Type B pancreatic cell (in vitro differentiated cells): ENCODE data around the gene PNKP. TPM values are rescaled to one million over a fixed set of nuclear protein-coding genes. Genes with fewer than 3 reads are reported as not detected.

Experiments
- DNase-seq: peaks from one replicate; pipeline ENCODE4 v3.0.0; 2021; ENCODE audit warnings: mixed read lengths; ENCODE audit not compliant: unreplicated experiment; ENCODE audit errors: extremely low spot score
- H3K27ac Mint-ChIP-seq: 2 replicates; pipeline ENCODE4 v1.8.0; 2021; ENCODE audit warnings: mild to moderate bottlenecking, mixed read lengths
- H3K27me3 Mint-ChIP-seq: 2 replicates; pipeline ENCODE4 v1.8.0; 2021; ENCODE audit warnings: mixed read lengths
- H3K36me3 Mint-ChIP-seq: 2 replicates; pipeline ENCODE4 v1.8.0; 2021; ENCODE audit warnings: mixed read lengths
- H3K4me1 Mint-ChIP-seq: one replicate; pipeline ENCODE4 v1.8.0; 2021; ENCODE audit warnings: mixed read lengths; ENCODE audit not compliant: unreplicated experiment
- H3K4me3 Mint-ChIP-seq: 2 replicates; pipeline ENCODE4 v1.8.0; 2021; ENCODE audit warnings: mild to moderate bottlenecking, mixed read lengths
- H3K9me3 Mint-ChIP-seq: 2 replicates; pipeline ENCODE4 v1.8.0; 2021; ENCODE audit warnings: mixed read lengths
- total RNA-seq: library from RNA; stranded (reverse); gene quantifications from 2 replicates; pipeline ENCODE4 v1.2.1, GENCODE V29; 2021; ENCODE audit warnings: low replicate concordance
- TF ChIP-seq, protein P1 (sequence below): fragments of 200-600 bp; sonication (generic); conservative IDR thresholded peaks from 2 replicates; pipeline ENCODE4 v1.5.0; 2021; ENCODE audit warnings: antibody characterized with exemption, mild to moderate bottlenecking

PNKP gene
- total RNA-seq, 1 donor from 2014 or later, result 125 TPM

DNA sequence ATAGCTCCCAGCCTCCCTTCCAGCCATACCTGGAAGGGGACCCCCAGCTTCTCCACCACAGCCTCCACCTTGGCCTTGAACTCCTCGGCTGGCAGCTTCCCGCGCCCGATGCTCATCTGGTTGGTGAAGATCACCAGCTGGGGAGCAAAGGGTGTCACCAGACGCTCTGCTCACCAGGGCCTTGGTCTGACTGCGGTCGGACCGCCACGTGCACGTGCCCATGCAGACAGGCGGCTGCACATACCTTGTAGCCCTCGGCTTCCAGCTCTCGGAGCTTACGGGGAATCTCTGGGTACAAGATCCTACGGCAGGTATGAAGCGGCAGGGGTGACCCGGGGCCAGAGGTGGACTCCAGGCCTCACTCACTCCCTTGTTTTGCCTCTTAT, 3.4 kb downstream of the PNKP start:
- H3K4me3 Mint-ChIP-seq, result peak overlapping the region; percentile 31
- H3K9me3 Mint-ChIP-seq, result no peaks in the 10 kb centered on the region
- no peak for DNase-seq
- H3K36me3 Mint-ChIP-seq, result peaks cover 9% of the 10 kb centered on the region
- TF ChIP-seq, protein P1, sequence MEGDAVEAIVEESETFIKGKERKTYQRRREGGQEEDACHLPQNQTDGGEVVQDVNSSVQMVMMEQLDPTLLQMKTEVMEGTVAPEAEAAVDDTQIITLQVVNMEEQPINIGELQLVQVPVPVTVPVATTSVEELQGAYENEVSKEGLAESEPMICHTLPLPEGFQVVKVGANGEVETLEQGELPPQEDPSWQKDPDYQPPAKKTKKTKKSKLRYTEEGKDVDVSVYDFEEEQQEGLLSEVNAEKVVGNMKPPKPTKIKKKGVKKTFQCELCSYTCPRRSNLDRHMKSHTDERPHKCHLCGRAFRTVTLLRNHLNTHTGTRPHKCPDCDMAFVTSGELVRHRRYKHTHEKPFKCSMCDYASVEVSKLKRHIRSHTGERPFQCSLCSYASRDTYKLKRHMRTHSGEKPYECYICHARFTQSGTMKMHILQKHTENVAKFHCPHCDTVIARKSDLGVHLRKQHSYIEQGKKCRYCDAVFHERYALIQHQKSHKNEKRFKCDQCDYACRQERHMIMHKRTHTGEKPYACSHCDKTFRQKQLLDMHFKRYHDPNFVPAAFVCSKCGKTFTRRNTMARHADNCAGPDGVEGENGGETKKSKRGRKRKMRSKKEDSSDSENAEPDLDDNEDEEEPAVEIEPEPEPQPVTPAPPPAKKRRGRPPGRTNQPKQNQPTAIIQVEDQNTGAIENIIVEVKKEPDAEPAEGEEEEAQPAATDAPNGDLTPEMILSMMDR, result no peak
- H3K4me1 Mint-ChIP-seq, result peaks cover 27% of the 10 kb centered on the region
- no peaks in the 10 kb centered on the region for H3K27me3 Mint-ChIP-seq
- no peak overlapping the region for H3K27ac Mint-ChIP-seq

DNA sequence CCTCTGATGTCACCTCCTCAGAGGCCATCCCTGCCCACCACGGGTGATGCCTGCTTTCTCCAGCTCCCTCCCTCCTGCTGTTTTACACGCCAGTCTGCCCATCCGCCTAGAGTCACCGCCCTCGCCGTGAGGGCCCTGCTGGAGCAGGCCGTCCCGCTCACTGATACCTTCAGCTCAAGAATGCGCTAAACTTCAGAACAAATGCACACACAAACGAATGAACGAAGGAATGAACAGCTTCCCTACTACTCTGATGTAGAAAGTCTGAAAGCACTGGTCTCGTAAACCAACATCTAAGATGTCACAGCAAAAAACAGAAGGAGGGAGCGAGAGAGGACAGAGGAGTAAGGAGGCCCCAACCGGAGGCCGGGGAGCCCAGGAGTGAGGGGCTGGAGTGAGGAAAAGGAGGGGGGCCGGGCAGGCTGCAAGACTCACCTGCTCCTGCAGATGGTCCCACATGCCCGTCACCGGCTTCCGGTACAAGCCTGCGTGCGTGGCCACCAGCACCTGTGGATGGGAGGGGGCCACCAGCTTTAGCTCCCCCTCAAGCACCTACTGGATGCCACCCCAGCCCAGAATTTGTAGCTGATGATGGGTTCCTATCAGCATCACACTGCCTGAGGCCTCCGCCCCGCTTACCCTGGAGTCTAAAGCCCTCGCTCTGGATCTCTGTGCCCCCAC, 4.0 kb downstream of the PNKP start:
- no peaks in the 10 kb centered on the region for H3K27me3 Mint-ChIP-seq
- no peak for DNase-seq
- peaks cover 11% of the 10 kb centered on the region for H3K36me3 Mint-ChIP-seq
- H3K4me1 Mint-ChIP-seq, result peaks cover 27% of the 10 kb centered on the region
- H3K9me3 Mint-ChIP-seq, result no peaks in the 10 kb centered on the region
- H3K4me3 Mint-ChIP-seq, result peak overlapping the region; percentile 29
- peak overlapping the region; percentile 53 for H3K27ac Mint-ChIP-seq
- TF ChIP-seq, protein P1, result no peak

DNA sequence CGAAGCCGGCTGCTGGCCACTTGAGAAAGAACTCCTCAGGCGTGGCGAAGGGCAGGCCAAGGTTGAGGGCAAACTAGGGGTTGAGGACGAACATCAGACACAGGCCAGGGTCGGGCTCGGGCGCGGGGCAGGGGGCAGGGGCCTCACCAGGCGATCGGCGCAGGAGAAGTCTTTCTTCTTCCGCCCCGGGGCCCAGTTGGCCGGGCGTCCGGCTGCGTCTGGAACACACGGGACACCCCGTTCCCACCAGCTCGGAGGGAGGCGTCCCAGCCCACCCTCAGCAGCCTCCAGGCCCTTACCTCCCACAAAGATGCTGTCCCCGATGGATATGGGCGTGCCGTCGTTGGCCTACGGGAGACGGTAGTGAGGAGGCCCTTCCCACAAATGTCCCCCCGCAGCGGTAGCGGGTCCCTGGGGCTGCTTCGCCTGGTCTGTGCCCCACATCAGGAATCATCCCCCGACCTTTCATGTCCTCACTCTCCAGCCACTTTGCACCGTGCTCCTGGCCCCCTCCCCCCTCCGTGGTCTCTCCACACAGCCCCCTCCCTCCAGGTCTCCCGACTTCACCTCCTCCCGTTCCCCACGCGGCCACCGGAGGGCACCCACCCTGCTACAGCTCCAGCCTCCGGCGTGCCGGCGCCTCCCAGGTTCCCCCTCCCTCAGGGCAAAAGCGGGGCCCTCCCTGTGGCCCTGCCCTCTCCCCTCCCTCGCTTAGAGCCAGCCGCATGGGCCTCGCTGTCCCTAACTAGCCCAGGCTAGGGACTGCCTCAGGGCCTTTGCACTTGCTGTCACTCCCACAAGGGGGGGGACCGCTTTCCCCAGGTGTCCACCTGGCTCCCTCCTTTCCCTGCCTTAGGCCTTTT, 4.8 kb downstream of the PNKP start:
- no peak for DNase-seq
- TF ChIP-seq, protein P1, result peak; percentile 60
- H3K36me3 Mint-ChIP-seq, result peaks cover 11% of the 10 kb centered on the region
- peaks cover 26% of the 10 kb centered on the region for H3K4me1 Mint-ChIP-seq
- no peaks in the 10 kb centered on the region for H3K9me3 Mint-ChIP-seq
- H3K27me3 Mint-ChIP-seq, result no peaks in the 10 kb centered on the region
- H3K27ac Mint-ChIP-seq, result peak overlapping the region; percentile 53
- peak overlapping the region; percentile 29 for H3K4me3 Mint-ChIP-seq

DNA sequence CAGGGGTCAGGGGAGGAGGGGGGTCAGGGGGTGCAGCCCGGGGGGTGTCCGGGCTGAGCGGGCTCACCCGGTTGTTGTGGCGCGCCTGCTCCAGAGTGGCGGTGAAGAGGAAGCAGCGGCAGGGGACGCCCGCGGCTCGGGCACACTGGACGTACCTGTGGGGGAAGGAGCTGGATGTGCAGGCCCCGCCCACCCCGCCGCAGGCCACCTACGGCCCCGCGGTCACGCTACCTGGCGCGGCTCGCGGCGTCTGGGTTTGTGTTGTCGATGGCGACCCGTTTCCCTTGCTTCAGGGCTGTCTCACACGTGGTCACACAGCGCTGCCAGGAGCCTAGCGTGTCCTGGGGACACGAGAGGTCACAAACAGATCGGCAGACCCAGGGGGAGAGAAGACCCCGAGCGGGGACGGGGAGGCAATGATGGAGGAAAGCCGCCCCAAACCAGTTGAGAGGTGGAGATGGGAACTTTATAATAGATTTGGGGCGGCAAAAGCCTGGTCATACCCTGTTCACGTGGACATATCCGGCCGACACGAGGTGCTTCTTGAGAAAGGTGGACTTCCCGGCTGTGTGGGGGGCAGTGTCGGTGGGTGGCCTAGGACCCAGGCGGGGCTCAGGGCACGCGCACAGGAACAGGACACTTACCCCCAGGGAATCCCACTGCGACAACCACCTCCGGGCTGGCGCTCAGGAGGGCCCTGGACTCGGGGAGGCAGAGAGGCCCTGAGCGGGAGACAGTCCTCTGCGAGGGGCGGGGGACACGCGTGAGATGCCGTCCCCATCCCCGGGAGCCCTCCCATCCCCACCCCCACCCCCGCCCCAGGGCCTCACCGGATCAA, 5.6 kb downstream of the PNKP start:
- no peak for DNase-seq
- Mint-ChIP-seq H3K27me3 (no peaks in the 10 kb centered on the region), H3K36me3 (peaks cover 11% of the 10 kb centered on the region), H3K4me3 (no peak overlapping the region), H3K9me3 (no peaks in the 10 kb centered on the region), H3K4me1 (peaks cover 20% of the 10 kb centered on the region), H3K27ac (no peak overlapping the region)
- TF ChIP-seq, protein P1, result no peak

DNA sequence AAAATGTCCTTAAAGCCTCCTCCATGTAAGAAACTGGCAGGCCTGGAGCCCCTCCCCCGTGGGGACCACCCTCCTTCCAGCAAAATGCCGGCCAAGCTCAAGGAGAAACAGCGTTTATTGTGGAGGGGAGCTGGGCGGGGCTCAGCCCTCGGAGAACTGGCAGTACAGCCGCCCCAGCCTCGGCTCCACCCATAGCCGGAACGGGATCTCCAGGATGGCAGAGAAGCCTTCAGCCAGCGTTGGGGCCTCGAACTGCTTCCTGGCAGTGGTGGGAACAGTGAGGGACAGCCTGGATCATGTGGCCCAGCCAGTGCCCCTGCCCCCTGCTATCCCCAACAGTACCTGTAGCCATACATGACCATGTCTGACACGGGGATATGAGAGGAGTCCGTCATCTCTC, 6.3 kb downstream of the PNKP start:
- no peaks in the 10 kb centered on the region for H3K9me3 Mint-ChIP-seq
- peak overlapping the region; percentile 50 for H3K27ac Mint-ChIP-seq
- no peaks in the 10 kb centered on the region for H3K27me3 Mint-ChIP-seq
- peaks cover 11% of the 10 kb centered on the region for H3K36me3 Mint-ChIP-seq
- H3K4me1 Mint-ChIP-seq, result peaks cover 14% of the 10 kb centered on the region
- H3K4me3 Mint-ChIP-seq, result no peak overlapping the region
- DNase-seq, result no peak
- TF ChIP-seq, protein P1, result no peak
